ENCODE measurements around the gene SSR1. TPM values are rescaled to one million over a fixed set of nuclear protein-coding genes. Genes with fewer than 3 reads are reported as not detected.

Gene SSR1
- total RNA-seq, 3 donors from 2014 or later (not counting 1 experiment from before 2014, with no cell fraction given), result 82.8 to 97.6 (median 93.1) TPM

DNA sequence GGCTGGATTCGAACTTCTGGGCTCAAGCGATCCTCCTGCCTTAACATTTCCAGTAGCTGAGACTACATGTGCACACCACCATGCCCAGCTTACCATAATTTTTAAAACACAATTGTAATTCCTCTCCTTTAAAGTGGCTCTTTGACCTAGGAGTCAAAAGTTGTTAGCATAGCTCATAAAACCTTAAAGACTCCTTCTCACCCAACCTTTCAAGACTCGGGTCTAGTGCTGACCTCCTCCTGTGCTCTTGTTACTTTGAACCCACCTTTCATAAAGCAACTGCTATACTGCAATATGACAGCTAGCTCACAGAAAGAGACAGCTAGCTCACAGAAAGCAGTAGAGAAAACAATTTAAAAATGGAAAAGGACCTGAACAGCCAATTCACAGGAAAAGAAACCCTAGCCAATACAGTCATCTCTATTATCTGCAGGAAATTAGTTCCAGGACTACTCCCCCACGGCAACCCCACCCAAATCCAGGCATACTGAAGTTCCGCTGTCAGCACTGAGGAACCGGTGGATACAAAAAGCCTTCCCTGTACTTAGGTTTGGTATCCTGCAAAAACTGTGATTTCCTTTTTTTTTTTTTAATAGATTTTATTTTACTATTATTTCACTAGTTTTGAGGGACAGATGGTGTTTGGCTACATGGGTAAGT lies 20.3 kb downstream of the SSR1 start:
- ATAC-seq, result no peak
- TF ChIP-seq, protein P1, sequence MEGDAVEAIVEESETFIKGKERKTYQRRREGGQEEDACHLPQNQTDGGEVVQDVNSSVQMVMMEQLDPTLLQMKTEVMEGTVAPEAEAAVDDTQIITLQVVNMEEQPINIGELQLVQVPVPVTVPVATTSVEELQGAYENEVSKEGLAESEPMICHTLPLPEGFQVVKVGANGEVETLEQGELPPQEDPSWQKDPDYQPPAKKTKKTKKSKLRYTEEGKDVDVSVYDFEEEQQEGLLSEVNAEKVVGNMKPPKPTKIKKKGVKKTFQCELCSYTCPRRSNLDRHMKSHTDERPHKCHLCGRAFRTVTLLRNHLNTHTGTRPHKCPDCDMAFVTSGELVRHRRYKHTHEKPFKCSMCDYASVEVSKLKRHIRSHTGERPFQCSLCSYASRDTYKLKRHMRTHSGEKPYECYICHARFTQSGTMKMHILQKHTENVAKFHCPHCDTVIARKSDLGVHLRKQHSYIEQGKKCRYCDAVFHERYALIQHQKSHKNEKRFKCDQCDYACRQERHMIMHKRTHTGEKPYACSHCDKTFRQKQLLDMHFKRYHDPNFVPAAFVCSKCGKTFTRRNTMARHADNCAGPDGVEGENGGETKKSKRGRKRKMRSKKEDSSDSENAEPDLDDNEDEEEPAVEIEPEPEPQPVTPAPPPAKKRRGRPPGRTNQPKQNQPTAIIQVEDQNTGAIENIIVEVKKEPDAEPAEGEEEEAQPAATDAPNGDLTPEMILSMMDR (IDR thresholded peaks at IDR 0.05), result no peak
- Histone ChIP-seq H3K4me1 (ENCODE audit: control insufficient read depth, insufficient read depth, low read length) (no peaks in the 10 kb centered on the region), H3K27me3 (ENCODE audit: control insufficient read depth, insufficient read depth, low read length) (no peaks in the 10 kb centered on the region), H3K27ac (ENCODE audit: low read length) (no peak overlapping the region), H3K4me3 (ENCODE audit: low read length) (no peak overlapping the region), H3K9me3 (ENCODE audit: control insufficient read depth, insufficient read depth, low read length) (no peaks in the 10 kb centered on the region), H3K36me3 (ENCODE audit: control insufficient read depth, insufficient read depth, low read length) (peaks cover 90% of the 10 kb centered on the region)
- no peaks in the 10 kb centered on the region for H3K4me1 Mint-ChIP-seq
- no peaks in the 10 kb centered on the region for H3K27me3 Mint-ChIP-seq (ENCODE audit: low read depth in 2 of 2)
- H3K9me3 Mint-ChIP-seq, result no peaks in the 10 kb centered on the region
- peaks cover 27% of the 10 kb centered on the region for H3K36me3 Mint-ChIP-seq
- no peak overlapping the region for H3K4me3 Mint-ChIP-seq
- intact Hi-C loops (cut with micrococcal nuclease), result no loop called here
- over 99% methylated on average over 5 of the region's 6 CpGs for WGBS (ENCODE audit: insufficient coverage)
- peak overlapping the region in 1 of 2 donors; percentile 6 for H3K27ac Mint-ChIP-seq
- no peak for DNase-seq

DNA sequence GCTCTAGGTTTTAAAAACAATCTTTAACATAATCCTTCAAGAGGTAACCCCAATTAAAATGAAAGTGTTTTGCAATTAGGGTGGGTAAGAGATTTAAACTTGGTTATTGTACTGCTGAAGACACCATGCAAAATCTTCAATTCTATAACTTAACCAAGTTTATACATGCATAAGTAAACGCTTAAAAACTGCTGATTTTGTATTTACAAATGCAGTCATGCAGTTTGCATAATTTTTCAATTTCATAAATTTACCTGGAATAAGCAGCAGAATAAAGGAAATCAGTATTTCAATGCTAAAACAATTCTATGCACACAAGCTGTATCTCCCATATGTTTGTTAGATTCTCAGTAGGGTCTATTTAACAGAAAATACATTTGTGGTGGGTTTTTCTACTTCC lies 22.9 kb downstream of the SSR1 start:
- H3K9me3 Mint-ChIP-seq, result no peaks in the 10 kb centered on the region
- 100% methylated on average over 1 of the region's 1 CpG for WGBS (ENCODE audit: insufficient coverage)
- no peak overlapping the region for H3K4me3 Mint-ChIP-seq
- peaks cover 88% of the 10 kb centered on the region for H3K36me3 ChIP-seq (ENCODE audit: control insufficient read depth, insufficient read depth, low read length)
- DNase-seq, result no peak
- H3K27me3 ChIP-seq (ENCODE audit: control insufficient read depth, insufficient read depth, low read length), result no peaks in the 10 kb centered on the region
- intact Hi-C loops (cut with micrococcal nuclease), result no loop called here
- no peak for ATAC-seq
- no peaks in the 10 kb centered on the region for H3K9me3 ChIP-seq (ENCODE audit: control insufficient read depth, insufficient read depth, low read length)
- H3K27ac Mint-ChIP-seq, result no peak overlapping the region
- no peaks in the 10 kb centered on the region for H3K27me3 Mint-ChIP-seq (ENCODE audit: low read depth in 2 of 2)
- no peaks in the 10 kb centered on the region for H3K4me1 Mint-ChIP-seq
- no peak overlapping the region for H3K27ac ChIP-seq (ENCODE audit: low read length)
- peaks cover 33% of the 10 kb centered on the region for H3K36me3 Mint-ChIP-seq
- no peaks in the 10 kb centered on the region for H3K4me1 ChIP-seq (ENCODE audit: control insufficient read depth, insufficient read depth, low read length)
- H3K4me3 ChIP-seq (ENCODE audit: low read length), result no peak overlapping the region
- TF ChIP-seq, protein P1 (IDR thresholded peaks at IDR 0.05), result no peak

DNA sequence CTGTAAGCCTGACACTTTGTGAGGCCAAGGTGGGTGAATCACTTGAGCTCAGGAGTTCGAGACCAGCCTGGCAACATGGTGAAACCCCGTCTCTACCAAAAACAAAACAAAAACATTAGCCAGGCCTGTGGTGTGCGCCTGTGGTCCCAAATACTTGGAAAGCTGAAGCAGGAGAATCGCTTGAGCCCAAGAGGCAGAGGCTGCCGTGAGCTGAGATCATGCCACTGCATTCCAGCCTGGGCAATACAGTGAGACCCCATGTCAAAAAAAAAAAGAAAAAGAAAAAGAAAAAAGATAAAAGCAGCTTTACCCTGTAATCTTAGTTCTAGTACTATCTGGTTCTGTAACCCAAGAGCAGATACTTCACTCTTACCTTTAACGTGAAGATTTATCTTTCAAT lies 27.6 kb downstream of the SSR1 start:
- DNase-seq, result no peak
- intact Hi-C loops (cut with micrococcal nuclease), result no loop called here
- peaks cover 9% of the 10 kb centered on the region for H3K4me1 ChIP-seq (ENCODE audit: control insufficient read depth, insufficient read depth, low read length)
- no peak overlapping the region for H3K27ac Mint-ChIP-seq
- peaks cover 16 to 18% of the 10 kb centered on the region in 2 donors for H3K4me1 Mint-ChIP-seq
- peaks cover 52% of the 10 kb centered on the region for H3K36me3 ChIP-seq (ENCODE audit: control insufficient read depth, insufficient read depth, low read length)
- no peak overlapping the region for H3K4me3 Mint-ChIP-seq
- no peak overlapping the region for H3K27ac ChIP-seq (ENCODE audit: low read length)
- 90% methylated on average over 5 of the region's 6 CpGs for WGBS (ENCODE audit: insufficient coverage)
- no peaks in the 10 kb centered on the region for H3K27me3 ChIP-seq (ENCODE audit: control insufficient read depth, insufficient read depth, low read length)
- no peak overlapping the region for H3K4me3 ChIP-seq (ENCODE audit: low read length)
- ATAC-seq, result no peak
- H3K36me3 Mint-ChIP-seq, result peaks cover 23% of the 10 kb centered on the region
- H3K27me3 Mint-ChIP-seq (ENCODE audit: low read depth in 2 of 2), result no peaks in the 10 kb centered on the region
- TF ChIP-seq, protein P1 (IDR thresholded peaks at IDR 0.05), result no peak
- no peaks in the 10 kb centered on the region for H3K9me3 Mint-ChIP-seq
- H3K9me3 ChIP-seq (ENCODE audit: control insufficient read depth, insufficient read depth, low read length), result no peaks in the 10 kb centered on the region

DNA sequence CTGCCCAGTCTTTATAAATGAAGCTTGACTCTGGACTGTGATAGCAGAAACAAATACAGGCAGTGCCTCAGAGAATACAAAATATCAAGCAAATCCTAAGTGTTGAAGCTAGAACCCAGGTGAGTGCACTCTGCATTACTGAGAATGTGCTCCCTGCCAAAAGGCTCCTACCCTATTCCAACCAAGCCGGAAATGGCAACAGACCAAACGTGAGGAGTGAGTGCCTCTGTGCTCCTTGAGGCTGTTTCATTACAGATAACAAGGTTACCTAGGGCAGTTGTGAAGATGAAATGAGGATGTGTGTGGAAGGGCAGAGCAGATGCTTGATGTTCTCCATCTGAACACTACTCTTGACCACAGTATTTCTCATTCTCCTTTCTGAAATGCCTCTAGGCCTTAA lies 29.3 kb downstream of the SSR1 start:
- TF ChIP-seq, protein P1 (IDR thresholded peaks at IDR 0.05), result no peak
- Histone ChIP-seq H3K9me3 (ENCODE audit: control insufficient read depth, insufficient read depth, low read length) (no peaks in the 10 kb centered on the region), H3K4me3 (ENCODE audit: low read length) (no peak overlapping the region), H3K27me3 (ENCODE audit: control insufficient read depth, insufficient read depth, low read length) (no peaks in the 10 kb centered on the region), H3K36me3 (ENCODE audit: control insufficient read depth, insufficient read depth, low read length) (peaks cover 34% of the 10 kb centered on the region), H3K27ac (ENCODE audit: low read length) (no peak overlapping the region), H3K4me1 (ENCODE audit: control insufficient read depth, insufficient read depth, low read length) (peaks cover 11% of the 10 kb centered on the region)
- Mint-ChIP-seq H3K27me3 (ENCODE audit: low read depth in 2 of 2) (no peaks in the 10 kb centered on the region), H3K4me1 (peaks cover 16 to 18% of the 10 kb centered on the region in 2 donors), H3K4me3 (no peak overlapping the region), H3K9me3 (no peaks in the 10 kb centered on the region), H3K36me3 (peaks cover 14% of the 10 kb centered on the region), H3K27ac (peak overlapping the region in 1 of 2 donors; percentile 33)
- intact Hi-C loops (cut with micrococcal nuclease), result no loop called here
- 86% methylated on average over 1 of the region's 2 CpGs for WGBS (ENCODE audit: insufficient coverage)
- ATAC-seq, result no peak
- DNase-seq, result no peak

Measured in natural killer cell (primary cell).